K562 (cell line): ENCODE measurements around the gene TMEM139. TPM values are rescaled to one million over a fixed set of nuclear protein-coding genes. Genes with fewer than 3 reads are reported as not detected.
A peak's percentile ranks its signal among the peaks of the same experiment; 100 is the strongest.

ENCODE experiments used
- BRCA1 ChIP-seq, 2 experiments: fragments of 450-650 bp in 1 of 2; sonication (generic) in 1 of 2; formaldehyde crosslinking in 1 of 2; IDR thresholded peaks; 2 replicates each; pipeline versions ENCODE4 v1.5.0 to v1.6.1; 2017 to 2020; ENCODE audit warnings: mild to moderate bottlenecking in 1 of 2, missing genetic modification reagents in 1 of 2
- CBFA2T2 ChIP-seq: fragments of 450-650 bp; conservative IDR thresholded peaks from 2 replicates; pipeline ENCODE4 v1.6.1; 2017; ENCODE audit warnings: mild to moderate bottlenecking
- CCNT2 ChIP-seq: IDR thresholded peaks from 2 replicates; pipeline ENCODE4 v1.6.1; 2011; ENCODE audit warnings: borderline replicate concordance, low read depth, mild to moderate bottlenecking, moderate library complexity, mixed read lengths, low read length; ENCODE audit not compliant: insufficient read length; ENCODE audit errors: extremely low read depth
- CEBPG ChIP-seq, 3 experiments: fragments of 200-800 bp in 1 of 3; sonication (Bioruptor generic) in 1 of 3; sonication (generic) in 1 of 3; formaldehyde crosslinking in 1 of 3; IDR thresholded peaks in 2 of 3; conservative IDR thresholded peaks in 1 of 3; 2 replicates each; pipeline versions ENCODE4 v1.6.1 to v1.8.0; 2016 to 2022; ENCODE audit warnings: missing compliant biosample characterization in 2 of 3, missing genetic modification characterization in 2 of 3, mild to moderate bottlenecking in 1 of 3, missing genetic modification reagents in 1 of 3
- HDAC2 ChIP-seq: fragments of 450-650 bp; IDR thresholded peaks from 2 replicates; pipeline ENCODE4 v1.6.1; 2016; ENCODE audit warnings: mild to moderate bottlenecking
- KDM1A ChIP-seq, 2 experiments: fragments of 450-650 bp; IDR thresholded peaks; 2 replicates each; pipeline ENCODE4 v1.6.1; 2016; ENCODE audit warnings: mild to moderate bottlenecking in 2 of 2
- RFX7 ChIP-seq: fragments of 250-450 bp; sonication (Bioruptor Pico); IDR thresholded peaks from 2 replicates; pipeline ENCODE4 v1.5.1; 2021; ENCODE audit warnings: mild to moderate bottlenecking
- SMAD4 ChIP-seq: fragments of 250-450 bp; sonication (Bioruptor Pico); conservative IDR thresholded peaks from 2 replicates; pipeline ENCODE4 v1.8.0; 2021; ENCODE audit warnings: inconsistent platforms, mild to moderate bottlenecking, moderate library complexity
- ZEB2 ChIP-seq: fragments of 450-650 bp; IDR thresholded peaks from 2 replicates; pipeline ENCODE4 v1.6.1; 2016
- ZNF384 ChIP-seq: IDR thresholded peaks from 2 replicates; pipeline ENCODE4 v1.6.1; 2012; ENCODE audit warnings: low read depth, low read length, improper control_type of control experiment
- ZNF41 ChIP-seq: fragments of 250-450 bp; sonication (Bioruptor Pico); conservative IDR thresholded peaks from 2 replicates; pipeline ENCODE4 v1.4.0; 2020; ENCODE audit warnings: mild to moderate bottlenecking
- ZSCAN29 ChIP-seq: fragments of 450-650 bp; IDR thresholded peaks from 2 replicates; pipeline ENCODE4 v1.6.1; 2017
- polyA plus RNA-seq, 8 experiments: library from polyadenylated mRNA; depleted of rRNA in 4 of 8; stranded (reverse) in 5 of 8; unstranded in 3 of 8; fragments of >200 nt; fragmentation: Nextera tagmentation in 2 of 8; fragmentation: Illumina TruSeq in 1 of 8; extraction: Ambion mirVana in 2 of 8; extraction: Trizol in 1 of 8; gene quantifications; 2 replicates each; pipeline versions ENCODE4 v1.2.1 to v1.2.3, GENCODE V29; 2011 to 2014; ENCODE audit warnings: inconsistent platforms in 1 of 8, missing spikeins in 1 of 8
- total RNA-seq, 7 experiments: library from RNA; depleted of rRNA in 6 of 7; stranded (reverse); fragments of >200 nt in 6 of 7; fragmentation: Illumina TruSeq in 2 of 7; extraction: Trizol in 2 of 7; gene quantifications; 2 replicates each; pipeline versions ENCODE4 v1.2.1 to v1.2.3, GENCODE V29; 2011 to 2021; ENCODE audit warnings: low replicate concordance in 1 of 7
- TF ChIP-seq, protein P1 (sequence below), 2 experiments: fragments of 450-650 bp in 1 of 2; sonication (generic) in 1 of 2; formaldehyde crosslinking; conservative IDR thresholded peaks; 2 replicates each; pipeline versions ENCODE4 v1.4.0 to v1.8.1; 2020 to 2022; ENCODE audit warnings: mild to moderate bottlenecking in 1 of 2, missing genetic modification reagents in 1 of 2
- TF ChIP-seq, protein P2 (sequence below): fragments of 250-450 bp; sonication (Bioruptor Pico); IDR thresholded peaks from 2 replicates; pipeline ENCODE4 v1.5.0; 2021
- TF ChIP-seq, protein P3 (sequence below): sonication (generic); formaldehyde crosslinking; IDR thresholded peaks from 2 replicates; pipeline ENCODE4 v1.8.1; 2023; ENCODE audit warnings: mild to moderate bottlenecking, missing genetic modification reagents
- TF ChIP-seq, protein P4 (sequence below), 2 experiments: fragments of 250-450 bp in 1 of 2; fragments of 450-650 bp in 1 of 2; sonication (Bioruptor Pico) in 1 of 2; IDR thresholded peaks; 2 replicates each; pipeline versions ENCODE4 v1.6.1 to v1.8.0; 2016 to 2021; ENCODE audit warnings: mild to moderate bottlenecking in 2 of 2, moderate library complexity in 2 of 2, missing compliant biosample characterization in 1 of 2, missing genetic modification characterization in 1 of 2

TMEM139 gene
- total and polyA plus RNA-seq, 9 of the 15 experiments (the other 6 are each of a cell fraction or from before 2014, with no cell fraction given) = 0.27 to 1.8 (median 0.79) TPM

DNA sequence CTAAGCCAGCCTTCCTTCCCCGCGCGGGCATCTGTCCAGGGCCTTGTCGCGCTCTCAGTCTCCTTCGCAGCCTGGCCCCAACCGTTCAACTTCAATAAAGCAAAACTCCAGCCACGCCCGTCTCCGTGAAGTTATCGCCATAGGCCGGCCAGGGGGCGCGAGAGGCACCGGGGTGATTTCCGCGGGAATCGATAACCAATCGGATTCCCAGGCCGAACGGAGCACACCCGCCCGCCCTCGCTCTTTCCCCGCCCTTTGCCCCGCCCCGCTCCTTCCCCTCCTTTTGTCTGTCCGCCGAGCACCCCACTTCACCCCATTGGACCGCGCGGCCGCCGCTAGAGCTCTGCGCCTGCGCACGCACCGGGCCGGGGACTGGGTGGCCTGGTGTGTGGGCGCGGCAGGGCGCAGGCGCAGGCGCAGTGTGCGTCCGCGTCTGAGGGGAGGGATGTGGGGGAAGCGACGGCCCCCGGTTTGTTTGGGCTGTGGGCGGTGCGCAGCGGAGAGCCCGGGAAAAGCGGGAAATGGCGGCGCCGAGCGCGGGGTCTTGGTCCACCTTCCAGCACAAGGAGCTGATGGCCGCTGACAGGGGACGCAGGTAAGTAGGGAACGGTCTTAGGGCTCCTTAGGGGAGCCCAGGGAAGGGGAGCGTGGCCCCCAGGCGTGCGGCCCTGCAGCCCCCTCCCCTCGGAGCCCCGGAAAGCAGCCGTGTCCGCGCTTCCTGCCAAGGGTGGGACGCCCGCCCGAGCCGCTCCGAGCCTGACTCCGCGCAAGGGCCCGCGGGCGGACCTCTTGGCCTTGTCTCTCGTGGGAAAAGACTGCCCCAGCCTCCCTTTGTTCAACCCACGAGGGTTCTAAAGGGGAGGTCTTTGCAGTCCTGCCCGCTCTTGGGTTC lies 3.4 kb downstream of the TMEM139 start, which contains the start of gene CASP2 (continued):
- TF ChIP-seq, protein P1, sequence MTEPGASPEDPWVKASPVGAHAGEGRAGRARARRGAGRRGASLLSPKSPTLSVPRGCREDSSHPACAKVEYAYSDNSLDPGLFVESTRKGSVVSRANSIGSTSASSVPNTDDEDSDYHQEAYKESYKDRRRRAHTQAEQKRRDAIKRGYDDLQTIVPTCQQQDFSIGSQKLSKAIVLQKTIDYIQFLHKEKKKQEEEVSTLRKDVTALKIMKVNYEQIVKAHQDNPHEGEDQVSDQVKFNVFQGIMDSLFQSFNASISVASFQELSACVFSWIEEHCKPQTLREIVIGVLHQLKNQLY (CRISPR knock-in tag; conservative IDR thresholded peaks at IDR 0.05) = peak in 1 of 2 experiments; percentile 45; a peak in 1 of 4 replicates
- no peak for TF ChIP-seq ZEB2
- TF ChIP-seq SMAD4 (CRISPR knock-in tag) = peak; percentile 31
- TF ChIP-seq CBFA2T2 = no peak
- peak; percentile 89; the same call in 1 of the 2 replicates for TF ChIP-seq HDAC2
- TF ChIP-seq ZNF41 (CRISPR knock-in tag) = peak; percentile 76; the same call in 1 of the 2 replicates
- no peak for TF ChIP-seq BRCA1 (IDR thresholded peaks at IDR 0.05)
- no peak for TF ChIP-seq BRCA1 (CRISPR knock-in tag; IDR thresholded peaks at IDR 0.05)
- 0 out of 2 replicates have a peak, but pooled peaks have one; percentile 30 for TF ChIP-seq RFX7 (CRISPR knock-in tag)
- no peak for TF ChIP-seq KDM1A (IDR thresholded peaks at IDR 0.05)
- no peak for TF ChIP-seq CEBPG (CRISPR knock-in tag; IDR thresholded peaks at IDR 0.05)
- TF ChIP-seq CEBPG (tag; conservative IDR thresholded peaks at IDR 0.05 in 1 of 2, IDR thresholded peaks at IDR 0.05 in 1 of 2) = no peak
- TF ChIP-seq, protein P2, sequence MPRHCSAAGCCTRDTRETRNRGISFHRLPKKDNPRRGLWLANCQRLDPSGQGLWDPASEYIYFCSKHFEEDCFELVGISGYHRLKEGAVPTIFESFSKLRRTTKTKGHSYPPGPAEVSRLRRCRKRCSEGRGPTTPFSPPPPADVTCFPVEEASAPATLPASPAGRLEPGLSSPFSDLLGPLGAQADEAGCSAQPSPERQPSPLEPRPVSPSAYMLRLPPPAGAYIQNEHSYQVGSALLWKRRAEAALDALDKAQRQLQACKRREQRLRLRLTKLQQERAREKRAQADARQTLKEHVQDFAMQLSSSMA = peak; percentile 20; the same call in 1 of the 2 replicates
- TF ChIP-seq CCNT2 = peak; percentile 51
- no peak for TF ChIP-seq ZNF384
- peak; percentile 38; the same call in 1 of the 2 replicates for TF ChIP-seq ZSCAN29
- TF ChIP-seq, protein P3, sequence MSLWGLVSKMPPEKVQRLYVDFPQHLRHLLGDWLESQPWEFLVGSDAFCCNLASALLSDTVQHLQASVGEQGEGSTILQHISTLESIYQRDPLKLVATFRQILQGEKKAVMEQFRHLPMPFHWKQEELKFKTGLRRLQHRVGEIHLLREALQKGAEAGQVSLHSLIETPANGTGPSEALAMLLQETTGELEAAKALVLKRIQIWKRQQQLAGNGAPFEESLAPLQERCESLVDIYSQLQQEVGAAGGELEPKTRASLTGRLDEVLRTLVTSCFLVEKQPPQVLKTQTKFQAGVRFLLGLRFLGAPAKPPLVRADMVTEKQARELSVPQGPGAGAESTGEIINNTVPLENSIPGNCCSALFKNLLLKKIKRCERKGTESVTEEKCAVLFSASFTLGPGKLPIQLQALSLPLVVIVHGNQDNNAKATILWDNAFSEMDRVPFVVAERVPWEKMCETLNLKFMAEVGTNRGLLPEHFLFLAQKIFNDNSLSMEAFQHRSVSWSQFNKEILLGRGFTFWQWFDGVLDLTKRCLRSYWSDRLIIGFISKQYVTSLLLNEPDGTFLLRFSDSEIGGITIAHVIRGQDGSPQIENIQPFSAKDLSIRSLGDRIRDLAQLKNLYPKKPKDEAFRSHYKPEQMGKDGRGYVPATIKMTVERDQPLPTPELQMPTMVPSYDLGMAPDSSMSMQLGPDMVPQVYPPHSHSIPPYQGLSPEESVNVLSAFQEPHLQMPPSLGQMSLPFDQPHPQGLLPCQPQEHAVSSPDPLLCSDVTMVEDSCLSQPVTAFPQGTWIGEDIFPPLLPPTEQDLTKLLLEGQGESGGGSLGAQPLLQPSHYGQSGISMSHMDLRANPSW (CRISPR knock-in tag) = peak; percentile 88; the same call in 1 of the 2 replicates
- TF ChIP-seq, protein P4, sequence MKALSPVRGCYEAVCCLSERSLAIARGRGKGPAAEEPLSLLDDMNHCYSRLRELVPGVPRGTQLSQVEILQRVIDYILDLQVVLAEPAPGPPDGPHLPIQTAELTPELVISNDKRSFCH (CRISPR knock-in tag; IDR thresholded peaks at IDR 0.05) = no peak
- TF ChIP-seq, protein P4 (tag; IDR thresholded peaks at IDR 0.05) = peak; percentile 84
